Measurements from ENCODE around the gene NKIRAS1.

NKIRAS1 gene

DNA sequence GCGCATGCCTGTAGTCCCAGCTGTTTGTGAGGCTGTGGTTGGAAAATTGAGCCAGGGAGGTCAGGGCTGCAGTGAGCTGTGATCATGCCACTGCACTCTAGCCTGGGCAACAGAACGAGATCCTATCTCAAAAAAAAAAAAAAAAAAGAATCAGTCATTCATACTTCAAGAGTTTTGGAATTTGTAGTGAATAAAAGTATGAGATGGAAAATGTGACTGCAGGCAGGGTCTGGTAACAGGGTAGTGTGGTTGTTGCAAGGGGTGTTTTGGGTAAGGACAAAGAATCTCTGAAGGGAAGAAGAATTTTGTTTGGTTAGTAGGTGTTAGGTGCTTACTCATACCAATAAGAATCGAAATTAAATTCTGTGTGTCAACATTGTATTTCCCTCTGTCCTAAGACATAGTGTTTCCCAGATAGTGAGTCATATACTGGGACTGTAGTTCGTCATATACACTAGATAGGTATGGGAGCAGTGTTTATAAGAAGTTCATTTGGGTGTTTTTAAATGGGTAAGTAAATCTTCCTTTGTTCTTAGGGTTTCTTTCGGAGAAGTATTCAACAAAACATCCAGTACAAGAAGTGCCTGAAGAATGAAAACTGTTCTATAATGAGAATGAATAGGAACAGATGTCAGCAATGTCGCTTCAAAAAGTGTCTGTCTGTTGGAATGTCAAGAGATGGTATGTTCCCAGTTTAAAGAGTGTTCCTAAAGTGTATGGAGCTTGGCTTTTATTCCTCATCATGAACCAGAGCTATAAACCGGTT is 42.5 kb upstream of the NKIRAS1 start:
- no peak overlapping the region for H3K27ac ChIP-seq (ENCODE audit: low read depth, low read length)
- H3F3A ChIP-seq (ENCODE audit: insufficient read depth): 0 out of 2 replicates have a peak, but pooled peaks cover 3% of the 10 kb centered on the region
- no peaks in the 10 kb centered on the region for H3K36me3 ChIP-seq (ENCODE audit: low read length)
- H4K20me1 ChIP-seq (ENCODE audit: low read depth, low read length): no peaks in the 10 kb centered on the region
- H2AFZ ChIP-seq (ENCODE audit: low read depth, low read length, severe bottlenecking): no peak overlapping the region
- H3K9ac ChIP-seq (ENCODE audit: low read length): no peak overlapping the region
- no peaks in the 10 kb centered on the region for H3K27me3 ChIP-seq (ENCODE audit: low read length)
- no peaks in the 10 kb centered on the region for H3K79me2 ChIP-seq (ENCODE audit: insufficient read depth, low read length)
- H3K4me2 ChIP-seq (ENCODE audit: low read depth, low read length, poor library complexity, severe bottlenecking): no peak overlapping the region
- H3K9me2 ChIP-seq (replicated peaks; ENCODE audit: insufficient read depth, low read length): no peaks in the 10 kb centered on the region
- no peak for TF ChIP-seq EZH2phosphoT487 (conservative IDR thresholded peaks at IDR 0.05; ENCODE audit: low read length)
- TF ChIP-seq, protein P1, sequence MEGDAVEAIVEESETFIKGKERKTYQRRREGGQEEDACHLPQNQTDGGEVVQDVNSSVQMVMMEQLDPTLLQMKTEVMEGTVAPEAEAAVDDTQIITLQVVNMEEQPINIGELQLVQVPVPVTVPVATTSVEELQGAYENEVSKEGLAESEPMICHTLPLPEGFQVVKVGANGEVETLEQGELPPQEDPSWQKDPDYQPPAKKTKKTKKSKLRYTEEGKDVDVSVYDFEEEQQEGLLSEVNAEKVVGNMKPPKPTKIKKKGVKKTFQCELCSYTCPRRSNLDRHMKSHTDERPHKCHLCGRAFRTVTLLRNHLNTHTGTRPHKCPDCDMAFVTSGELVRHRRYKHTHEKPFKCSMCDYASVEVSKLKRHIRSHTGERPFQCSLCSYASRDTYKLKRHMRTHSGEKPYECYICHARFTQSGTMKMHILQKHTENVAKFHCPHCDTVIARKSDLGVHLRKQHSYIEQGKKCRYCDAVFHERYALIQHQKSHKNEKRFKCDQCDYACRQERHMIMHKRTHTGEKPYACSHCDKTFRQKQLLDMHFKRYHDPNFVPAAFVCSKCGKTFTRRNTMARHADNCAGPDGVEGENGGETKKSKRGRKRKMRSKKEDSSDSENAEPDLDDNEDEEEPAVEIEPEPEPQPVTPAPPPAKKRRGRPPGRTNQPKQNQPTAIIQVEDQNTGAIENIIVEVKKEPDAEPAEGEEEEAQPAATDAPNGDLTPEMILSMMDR (IDR thresholded peaks at IDR 0.05; ENCODE audit: insufficient read depth, low read length, poor library complexity, severe bottlenecking): no peak
- H3K9me3 ChIP-seq (ENCODE audit: insufficient read depth, low read length): no peaks in the 10 kb centered on the region
- no peak overlapping the region for H3K4me3 ChIP-seq (ENCODE audit: insufficient read depth, low read length, poor library complexity, severe bottlenecking)

DNA sequence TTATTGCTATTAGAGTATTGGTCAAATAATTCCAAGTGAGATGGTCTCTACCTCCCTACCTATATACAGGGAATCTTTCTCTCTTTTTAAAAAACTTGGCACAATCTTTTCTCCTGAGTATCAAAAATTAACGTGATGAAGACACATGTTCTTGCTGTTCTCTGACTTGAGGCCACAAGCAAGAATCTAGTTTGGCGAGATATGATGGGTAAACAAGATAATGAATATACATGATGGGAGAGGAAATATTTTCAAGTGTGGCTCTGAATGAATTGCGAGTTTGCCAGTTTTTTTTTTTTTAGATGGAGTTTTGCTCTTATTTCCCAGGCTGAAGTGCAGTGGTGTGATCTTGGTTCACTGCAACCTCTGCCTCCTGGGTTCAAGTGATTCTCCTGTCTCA is 39.9 kb upstream of the NKIRAS1 start:
- H3K27ac ChIP-seq (ENCODE audit: low read depth, low read length): no peak overlapping the region
- TF ChIP-seq, protein P1 (IDR thresholded peaks at IDR 0.05; ENCODE audit: insufficient read depth, low read length, poor library complexity, severe bottlenecking): no peak
- TF ChIP-seq EZH2phosphoT487 (conservative IDR thresholded peaks at IDR 0.05; ENCODE audit: low read length): no peak
- H3K27me3 ChIP-seq (ENCODE audit: low read length): no peaks in the 10 kb centered on the region
- no peak overlapping the region for H3K4me2 ChIP-seq (ENCODE audit: low read depth, low read length, poor library complexity, severe bottlenecking)
- H4K20me1 ChIP-seq (ENCODE audit: low read depth, low read length): no peaks in the 10 kb centered on the region
- no peaks in the 10 kb centered on the region for H3K9me3 ChIP-seq (ENCODE audit: insufficient read depth, low read length)
- H3K9ac ChIP-seq (ENCODE audit: low read length): no peak overlapping the region
- no peak overlapping the region for H2AFZ ChIP-seq (ENCODE audit: low read depth, low read length, severe bottlenecking)
- H3K79me2 ChIP-seq (ENCODE audit: insufficient read depth, low read length): no peaks in the 10 kb centered on the region
- H3K36me3 ChIP-seq (ENCODE audit: low read length): no peaks in the 10 kb centered on the region
- 0 out of 2 replicates have a peak, but pooled peaks cover 3% of the 10 kb centered on the region for H3F3A ChIP-seq (ENCODE audit: insufficient read depth)
- H3K9me2 ChIP-seq (replicated peaks; ENCODE audit: insufficient read depth, low read length): no peaks in the 10 kb centered on the region
- no peak overlapping the region for H3K4me3 ChIP-seq (ENCODE audit: insufficient read depth, low read length, poor library complexity, severe bottlenecking)

DNA sequence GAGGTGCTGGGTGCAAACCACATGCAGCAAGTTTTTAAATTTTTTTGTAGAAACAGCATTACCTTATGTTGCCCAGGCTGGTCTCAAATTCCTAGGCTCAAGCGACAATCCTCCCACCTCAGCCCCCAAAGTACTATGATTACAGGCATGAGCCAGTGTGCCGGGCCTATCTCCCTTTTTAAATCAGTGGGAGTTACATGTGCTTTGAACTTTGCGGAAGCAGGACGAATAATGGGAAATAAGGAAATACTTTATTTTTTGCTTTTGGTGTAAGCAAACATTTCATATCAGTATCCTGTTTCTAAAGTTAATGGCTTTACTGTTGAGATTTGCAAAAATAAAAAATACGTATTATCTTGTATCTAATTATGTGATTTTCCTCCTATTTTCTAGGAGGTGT is 37.4 kb upstream of the NKIRAS1 start:
- no peaks in the 10 kb centered on the region for H4K20me1 ChIP-seq (ENCODE audit: low read depth, low read length)
- no peak overlapping the region for H3K27ac ChIP-seq (ENCODE audit: low read depth, low read length)
- H3K9ac ChIP-seq (ENCODE audit: low read length): no peak overlapping the region
- peaks cover 5% of the 10 kb centered on the region; the same call in 1 of the 2 replicates for H3F3A ChIP-seq (ENCODE audit: insufficient read depth)
- H3K27me3 ChIP-seq (ENCODE audit: low read length): no peaks in the 10 kb centered on the region
- no peaks in the 10 kb centered on the region for H3K9me2 ChIP-seq (replicated peaks; ENCODE audit: insufficient read depth, low read length)
- TF ChIP-seq, protein P1 (IDR thresholded peaks at IDR 0.05; ENCODE audit: insufficient read depth, low read length, poor library complexity, severe bottlenecking): no peak
- no peak for TF ChIP-seq EZH2phosphoT487 (conservative IDR thresholded peaks at IDR 0.05; ENCODE audit: low read length)
- H3K9me3 ChIP-seq (ENCODE audit: insufficient read depth, low read length): no peaks in the 10 kb centered on the region
- H3K4me3 ChIP-seq (ENCODE audit: insufficient read depth, low read length, poor library complexity, severe bottlenecking): no peak overlapping the region
- H3K4me2 ChIP-seq (ENCODE audit: low read depth, low read length, poor library complexity, severe bottlenecking): no peak overlapping the region
- no peaks in the 10 kb centered on the region for H3K79me2 ChIP-seq (ENCODE audit: insufficient read depth, low read length)
- H3K36me3 ChIP-seq (ENCODE audit: low read length): no peaks in the 10 kb centered on the region
- no peak overlapping the region for H2AFZ ChIP-seq (ENCODE audit: low read depth, low read length, severe bottlenecking)
